K562 (cell line): Measurements from ENCODE around the gene SLC9B2. TPM values are rescaled to one million over a fixed set of nuclear protein-coding genes. Genes with fewer than 3 reads are reported as not detected.

Experiments used
- ATAC-seq: fragments of 200-7000 bp; cut with Tn5 transposase; 3 replicates; pipeline ENCODE4 v1.9.1; 2020; ENCODE audit warnings: moderate library complexity
- BruUV-seq: library from RNA; stranded (reverse); fragments of 400-500 nt; replicated peaks from 2 replicates; lab custom pipeline; 2021; lab: Mats Ljungman, UMichigan
- CTCF ChIA-PET: fragments of 300-600 bp; formaldehyde crosslinking; extraction: SDS; loops from one replicate; lab custom pipeline; 2021; ENCODE audit warnings: low intra/inter-chr PET ratio; lab: Yijun Ruan, JAX
- POLR2A ChIA-PET: fragments of 300-600, 350-650 bp; sonication (Branson Sonifier 250); formaldehyde crosslinking; extraction: SDS; loops from one replicate; lab custom pipeline; 2021; ENCODE audit warnings: antibody characterized with exemption, inconsistent platforms; lab: Yijun Ruan, JAX
- DNase-seq, 4 experiments: peaks; one replicate each; pipeline versions ENCODE4 v3.0.0 to v3.0.0-alpha.2; 2011 to 2018; ENCODE audit warnings: low spot score in 3 of 4, mixed read lengths in 3 of 4; ENCODE audit errors: extremely low read depth in 1 of 4
- FAIRE-seq: peaks from 2 replicates; lab custom pipeline; 2011; peaks lifted over from hg19 to GRCh38; lab: Jason Lieb, UNC
- H2AFZ ChIP-seq: 2 replicates; pipeline ENCODE4 v1.6.0; 2011; ENCODE audit warnings: low read depth, low read length, control low read depth, inconsistent platforms
- H3K27ac ChIP-seq: fragments of 200-600 bp; 3 replicates; pipeline ENCODE4 v1.8.0; 2011; ENCODE audit warnings: low read depth, mild to moderate bottlenecking, control low read depth, inconsistent platforms, low read length, moderate library complexity, mixed read lengths; ENCODE audit errors: extremely low read depth
- H3K27me3 ChIP-seq, 2 experiments: fragments of 300-600 bp in 1 of 2; 2 replicates in 1 of 2; 3 replicates in 1 of 2; pipeline versions ENCODE4 v1.6.0 to v1.8.0; 2011; ENCODE audit warnings: inconsistent platforms in 2 of 2, low read length in 2 of 2, mild to moderate bottlenecking in 1 of 2, mixed read lengths in 1 of 2, moderate library complexity in 1 of 2; ENCODE audit not compliant: control insufficient read depth in 2 of 2, insufficient read depth in 2 of 2
- H3K36me3 ChIP-seq: fragments of 300-600 bp; 3 replicates; pipeline ENCODE4 v1.8.0; 2011; ENCODE audit warnings: mild to moderate bottlenecking, low read length, inconsistent platforms; ENCODE audit not compliant: control insufficient read depth, insufficient read depth
- H3K4me1 ChIP-seq, 2 experiments: fragments of 200-600 bp in 1 of 2; replicated peaks in 1 of 2; 2 replicates in 1 of 2; 3 replicates in 1 of 2; pipeline versions ENCODE4 v1.5.1 to v1.8.0; 2011; ENCODE audit warnings: inconsistent platforms in 2 of 2, low read length in 2 of 2, mild to moderate bottlenecking in 1 of 2, mixed read lengths in 1 of 2, moderate library complexity in 1 of 2; ENCODE audit not compliant: control insufficient read depth in 2 of 2, insufficient read depth in 2 of 2
- H3K4me2 ChIP-seq: 2 replicates; pipeline ENCODE4 v1.6.1; 2011; ENCODE audit warnings: low read length, control low read depth, inconsistent platforms, mixed read lengths; ENCODE audit not compliant: insufficient read depth
- H3K4me3 ChIP-seq: fragments of 200-600 bp; sonication (generic), shearing (Covaris generic); 2 replicates; pipeline ENCODE4 v1.5.1; 2016; ENCODE audit warnings: control low read depth, inconsistent platforms
- H3K79me2 ChIP-seq: fragments of 200-600 bp; 3 replicates; pipeline ENCODE4 v1.8.0; 2011; ENCODE audit warnings: low read length, inconsistent platforms; ENCODE audit not compliant: control insufficient read depth, insufficient read depth
- H3K9ac ChIP-seq, 2 experiments: 2 replicates each; pipeline versions ENCODE4 v1.6.0 to v1.6.1; 2011; ENCODE audit warnings: low read depth in 2 of 2, low read length in 2 of 2, control low read depth in 1 of 2, inconsistent platforms in 1 of 2, mild to moderate bottlenecking in 1 of 2, mixed read lengths in 1 of 2; ENCODE audit not compliant: insufficient read depth in 1 of 2
- H3K9me1 ChIP-seq: one replicate; pipeline ENCODE4 v1.6.0; 2011; ENCODE audit warnings: inconsistent platforms, mild to moderate bottlenecking, low read length, moderate library complexity; ENCODE audit not compliant: control insufficient read depth, insufficient read depth
- H3K9me3 ChIP-seq: replicated peaks from 2 replicates; pipeline ENCODE4 v1.5.1; 2011; ENCODE audit warnings: low read depth, low read length, inconsistent platforms; ENCODE audit not compliant: control insufficient read depth, insufficient read depth
- H4K20me1 ChIP-seq: replicated peaks from 2 replicates; pipeline ENCODE4 v1.6.1; 2011; ENCODE audit warnings: low read length, inconsistent platforms, mixed read lengths; ENCODE audit not compliant: control insufficient read depth, insufficient read depth
- CHD2 ChIP-seq: IDR thresholded peaks from 2 replicates; pipeline ENCODE4 v1.6.1; 2011; ENCODE audit warnings: low read depth, low read length
- POLR2AphosphoS2 ChIP-seq: IDR thresholded peaks from 2 replicates; pipeline ENCODE4 v1.6.1; 2012; ENCODE audit warnings: low read length, improper control_type of control experiment
- ZBTB26 ChIP-seq: fragments of 450-650 bp; formaldehyde crosslinking; IDR thresholded peaks from 2 replicates; pipeline ENCODE4 v1.4.0; 2022; ENCODE audit warnings: missing genetic modification characterization
- ZNF217 ChIP-seq: sonication (generic); formaldehyde crosslinking; IDR thresholded peaks from 2 replicates; pipeline ENCODE4 v1.8.0; 2022; ENCODE audit warnings: mild to moderate bottlenecking, missing genetic modification reagents
- WGBS: fragments of 100-300 bp; shearing (Covaris generic); methylation state at CpG from one replicate; pipeline ENCODE4 v1.1.6; 2016; ENCODE audit warnings: low coverage, mixed read lengths; ENCODE audit not compliant: insufficient coverage; ENCODE audit errors: missing lambda C conversion rate; 5-methylcytosine and 5-hydroxymethylcytosine counted together
- in situ Hi-C: fragments of 300-500 bp; cut with MboI; formaldehyde crosslinking; loops from 4 replicates; pipeline ENCODE4 v1.15.0; 2018; ENCODE audit warnings: inconsistent platforms, mixed read lengths
- intact Hi-C: fragments of 100-400 bp; cut with micrococcal nuclease; formaldehyde crosslinking; loops from 2 replicates; pipeline ENCODE4 v1.14.2; 2022
- polyA plus RNA-seq, 8 experiments: library from polyadenylated mRNA; depleted of rRNA in 4 of 8; stranded (reverse) in 5 of 8; unstranded in 3 of 8; fragments of >200 nt; fragmentation: Nextera tagmentation in 2 of 8; fragmentation: Illumina TruSeq in 1 of 8; extraction: Ambion mirVana in 2 of 8; extraction: Trizol in 1 of 8; gene quantifications; 2 replicates each; pipeline versions ENCODE4 v1.2.1 to v1.2.3, GENCODE V29; 2011 to 2014; ENCODE audit warnings: inconsistent platforms in 1 of 8, missing spikeins in 1 of 8
- total RNA-seq, 7 experiments: library from RNA; depleted of rRNA in 6 of 7; stranded (reverse); fragments of >200 nt in 6 of 7; fragmentation: Illumina TruSeq in 2 of 7; extraction: Trizol in 2 of 7; gene quantifications; 2 replicates each; pipeline versions ENCODE4 v1.2.1 to v1.2.3, GENCODE V29; 2011 to 2021; ENCODE audit warnings: low replicate concordance in 1 of 7

The SLC9B2 gene
- total and polyA plus RNA-seq, 9 of the 15 experiments (the other 6 are each of a cell fraction or from before 2014, with no cell fraction given): 6.6 to 14.6 (median 11.4) TPM

- no peaks in the 10 kb centered on the region for H3K9me3 ChIP-seq
- 70% methylated on average over 1 of the region's 1 CpG for WGBS
- peaks cover 9 to 18% of the 10 kb centered on the region in 2 experiments; a peak in 4 of 5 replicates for H3K4me1 ChIP-seq
- in situ Hi-C loops (no loop called here), intact Hi-C loops (loop anchor here (10.0 kb wide), 1 partner anchor 666 kb away; the partner anchor contains the start of gene SLC39A8)
- no peak for FAIRE-seq
- H3K27ac ChIP-seq: no peak overlapping the region
- POLR2A ChIA-PET: interaction anchor here (0.6 kb wide), 1 partner anchor 351 kb away, joined by 3 read pairs; no protein-coding TSS in a partner anchor
- CTCF ChIA-PET: no interaction called here
- H4K20me1 ChIP-seq: no peaks in the 10 kb centered on the region
- no peaks in the 10 kb centered on the region for H3K36me3 ChIP-seq
- no peak for DNase-seq
- H3K27me3 ChIP-seq: no peaks in the 10 kb centered on the region
- BruUV-seq: no TSS peak
- TF ChIP-seq ZNF217 (no peak), ZBTB26 (CRISPR knock-in tag) (no peak), POLR2AphosphoS2 (no peak), CHD2 (no peak)
- H3K79me2 ChIP-seq: no peaks in the 10 kb centered on the region
- no peak overlapping the region for H2AFZ ChIP-seq
- H3K9ac ChIP-seq: no peak overlapping the region
- H3K9me1 ChIP-seq: no peaks in the 10 kb centered on the region
- H3K4me2 ChIP-seq: no peak overlapping the region
- H3K4me3 ChIP-seq: no peak overlapping the region
- no peak for ATAC-seq
Observed at GRCh38 chr4:103010804-103011203, 65.8 kb downstream of the SLC9B2 start.
